GM12891 (cell line): ENCODE measurements around the gene NALCN.

ENCODE experiments used
- DNase-seq: peaks from one replicate; pipeline ENCODE4 v3.0.0; 2011; ENCODE audit warnings: low spot score; ENCODE audit not compliant: insufficient read length
- FAIRE-seq: peaks from 2 replicates; lab custom pipeline; 2011; peaks lifted over from hg19 to GRCh38; lab: Jason Lieb, UNC
- PAX5 ChIP-seq: IDR thresholded peaks from 2 replicates; pipeline ENCODE4 v1.6.1; 2011; ENCODE audit warnings: low read length, moderate library complexity, mild to moderate bottlenecking; ENCODE audit not compliant: insufficient read depth, severe bottlenecking
- POLR2A ChIP-seq: IDR thresholded peaks from 2 replicates; pipeline ENCODE4 v1.6.1; 2011; ENCODE audit warnings: low read depth, low read length, control low read depth
- POLR2AphosphoS5 ChIP-seq: IDR thresholded peaks from 2 replicates; pipeline ENCODE4 v1.6.1; 2011; ENCODE audit warnings: low read depth, low read length, control low read depth
- POU2F2 ChIP-seq: IDR thresholded peaks from 2 replicates; pipeline ENCODE4 v1.6.1; 2011; ENCODE audit warnings: low read depth, mild to moderate bottlenecking, control low read depth, low read length, moderate library complexity
- SPI1 ChIP-seq: IDR thresholded peaks from 2 replicates; pipeline ENCODE4 v1.6.1; 2011; ENCODE audit warnings: low read depth, low read length, control low read depth
- TAF1 ChIP-seq: IDR thresholded peaks from 2 replicates; pipeline ENCODE4 v1.6.1; 2011; ENCODE audit warnings: low read depth, low read length, control low read depth

Gene NALCN

DNA sequence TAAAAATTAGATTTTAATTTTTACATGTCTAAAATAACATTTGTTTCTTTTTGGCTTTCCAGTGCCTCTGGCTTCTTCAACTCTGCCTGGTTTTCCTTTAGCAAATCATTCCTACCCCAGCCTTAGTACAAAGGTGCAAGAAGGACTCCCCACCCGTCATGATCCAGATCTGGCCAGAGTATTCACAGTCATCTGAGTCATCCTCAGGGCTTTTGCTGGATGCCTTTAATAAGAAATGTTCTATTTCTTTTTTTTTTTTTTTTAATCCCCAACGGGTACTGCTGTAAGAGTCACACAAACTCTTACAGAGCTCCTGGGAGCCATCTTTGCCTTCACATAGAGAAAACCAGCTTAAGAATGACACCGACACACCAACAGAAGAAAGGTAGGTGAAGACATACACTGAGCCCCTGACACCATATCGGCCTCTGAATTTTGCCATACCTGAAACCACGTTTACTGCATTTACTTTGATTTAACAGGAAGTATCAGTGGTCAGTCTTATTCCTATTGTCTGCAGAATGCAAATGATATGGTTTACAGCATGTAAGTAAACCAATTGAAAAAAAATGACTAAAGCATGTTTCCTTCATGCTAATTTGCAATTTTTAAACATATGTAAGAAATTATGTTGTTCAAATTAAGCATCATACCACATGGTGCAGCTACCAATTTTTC, 184.4 kb downstream of the NALCN start:
- TF ChIP-seq POLR2AphosphoS5 (no peak), POU2F2 (no peak), SPI1 (no peak), TAF1 (no peak), POLR2A (no peak), PAX5 (no peak)
- FAIRE-seq: no peak
- no peak for DNase-seq

DNA sequence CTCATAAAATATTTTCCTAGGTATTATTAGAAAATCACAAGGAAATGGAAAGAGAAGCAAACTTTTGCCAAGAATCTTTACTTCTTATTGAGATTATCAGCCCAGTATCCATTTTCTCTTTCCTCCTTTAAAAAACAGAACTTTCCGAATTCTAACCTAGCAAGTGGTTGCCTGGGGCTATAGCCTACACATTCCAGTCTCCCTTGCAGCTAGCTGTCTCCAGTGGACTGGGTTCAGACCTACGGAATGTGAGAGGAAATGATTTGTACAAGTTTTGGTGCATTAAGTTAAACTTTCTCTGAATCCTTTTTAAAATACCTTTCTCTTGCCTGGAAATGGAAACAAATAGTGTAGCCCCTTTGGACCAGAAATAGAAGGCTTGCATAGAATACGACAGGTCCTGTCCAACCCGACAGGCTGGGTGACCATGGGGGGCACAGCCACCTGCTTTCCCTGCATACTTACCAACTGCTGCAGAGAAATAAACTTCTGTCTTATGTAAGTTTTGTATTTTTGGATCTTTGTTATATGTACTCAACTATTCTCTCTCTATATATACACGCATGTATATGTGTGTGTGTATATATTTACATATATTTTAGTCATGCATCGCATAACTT, 185.9 kb downstream of the NALCN start:
- FAIRE-seq (no peak), DNase-seq (no peak)
- TF ChIP-seq POLR2A: no peak
- no peak for TF ChIP-seq PAX5
- TF ChIP-seq SPI1: no peak
- no peak for TF ChIP-seq TAF1
- TF ChIP-seq POLR2AphosphoS5: no peak
- no peak for TF ChIP-seq POU2F2

DNA sequence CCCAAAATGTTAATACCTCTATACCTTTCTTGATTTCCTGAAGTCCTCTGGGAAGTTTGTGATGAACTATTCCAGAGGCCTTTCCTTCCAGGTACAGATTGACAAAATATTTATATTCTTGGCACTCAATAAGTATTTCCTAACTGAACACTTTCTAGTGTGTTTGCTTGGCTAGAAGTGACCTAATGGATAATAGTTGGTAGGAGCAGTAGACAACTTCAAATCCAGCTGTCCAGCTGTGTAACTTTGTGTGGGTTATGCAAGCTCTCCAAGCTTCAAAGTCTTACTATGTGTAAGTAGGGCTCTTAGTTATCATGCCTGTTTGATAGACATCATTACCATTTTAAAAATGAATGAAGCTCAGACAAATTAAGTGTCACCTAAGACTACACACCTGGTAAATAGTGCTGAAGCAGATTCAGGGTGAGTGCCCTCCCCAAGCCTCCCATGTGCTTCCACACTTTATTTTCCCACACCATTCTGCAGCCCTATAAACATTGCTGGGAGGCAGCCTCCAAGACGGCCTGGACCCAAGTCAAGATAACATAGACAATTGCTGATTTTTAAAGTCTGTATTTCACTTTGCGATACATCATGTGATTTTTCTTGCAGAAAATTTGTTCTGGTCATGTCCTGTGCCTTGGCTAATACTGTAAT, 196.6 kb downstream of the NALCN start:
- DNase-seq (no peak), FAIRE-seq (no peak)
- TF ChIP-seq TAF1 (no peak), SPI1 (no peak), PAX5 (no peak), POU2F2 (no peak), POLR2AphosphoS5 (no peak), POLR2A (no peak)

- DNase-seq (no peak), FAIRE-seq (no peak)
- no peak for TF ChIP-seq POU2F2
- no peak for TF ChIP-seq POLR2A
- TF ChIP-seq SPI1: no peak
- no peak for TF ChIP-seq PAX5
- TF ChIP-seq POLR2AphosphoS5: no peak
Observed at GRCh38 chr13:101218484-101218883, 197.8 kb downstream of the NALCN start.

DNA sequence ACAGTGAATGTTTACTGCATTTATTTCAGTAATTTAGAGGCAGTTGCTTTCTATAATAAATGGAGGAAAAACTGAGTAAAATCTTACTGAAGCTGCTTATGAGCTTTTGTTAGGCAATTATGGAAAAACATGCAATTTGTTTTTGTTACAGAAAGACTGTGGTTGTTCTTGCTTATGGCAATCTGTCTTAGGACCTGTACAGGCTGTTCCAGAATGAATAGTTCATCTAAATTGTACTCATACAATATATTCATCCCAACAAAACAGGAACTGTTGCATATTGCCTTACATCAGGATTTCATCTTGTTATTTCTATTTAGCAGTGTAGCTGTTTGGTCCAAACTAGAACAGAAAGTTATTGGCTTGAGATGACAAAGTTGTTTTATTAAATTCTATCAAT, 199.2 kb downstream of the NALCN start:
- FAIRE-seq (no peak), DNase-seq (no peak)
- TF ChIP-seq POU2F2 (no peak), SPI1 (no peak), POLR2A (no peak), POLR2AphosphoS5 (no peak), PAX5 (no peak)

DNA sequence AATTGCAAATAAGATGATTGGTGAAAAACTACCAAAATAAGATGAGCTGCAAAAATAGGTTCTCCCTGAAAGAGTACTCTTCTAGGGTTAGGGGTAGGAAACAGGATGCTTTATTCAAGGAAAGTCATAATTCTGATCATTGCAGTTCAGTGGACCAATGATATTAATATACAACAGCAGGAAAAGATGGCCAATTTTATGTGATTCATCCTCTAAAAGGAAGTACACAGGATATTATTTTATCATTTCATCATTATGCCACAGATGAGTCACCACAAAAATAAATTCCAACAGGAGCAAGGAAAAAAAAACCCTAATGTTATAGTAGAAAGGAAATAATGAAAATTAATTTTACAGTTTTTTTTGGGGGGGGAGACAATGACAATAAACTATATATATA, 205.0 kb downstream of the NALCN start:
- TF ChIP-seq PAX5: no peak
- no peak for TF ChIP-seq POLR2AphosphoS5
- no peak for TF ChIP-seq TAF1
- no peak for TF ChIP-seq SPI1
- no peak for TF ChIP-seq POLR2A
- TF ChIP-seq POU2F2: no peak
- FAIRE-seq: no peak
- DNase-seq: no peak

- DNase-seq (no peak), FAIRE-seq (no peak)
- TF ChIP-seq SPI1 (no peak), TAF1 (no peak), POLR2AphosphoS5 (no peak), POU2F2 (no peak), PAX5 (no peak), POLR2A (no peak)
Observed at GRCh38 chr13:101210774-101211173, 205.5 kb downstream of the NALCN start.

GRCh38 chr13:101209206-101209893, 207.0 kb downstream of the NALCN start:
- DNase-seq (no peak), FAIRE-seq (no peak)
- TF ChIP-seq POLR2A (no peak), TAF1 (no peak), POLR2AphosphoS5 (no peak), PAX5 (no peak), POU2F2 (no peak), SPI1 (no peak)

- TF ChIP-seq SPI1 (no peak), POLR2A (no peak), POU2F2 (no peak), TAF1 (no peak), POLR2AphosphoS5 (no peak), PAX5 (no peak)
- FAIRE-seq: no peak
Observed at GRCh38 chr13:101205408-101205807, 210.9 kb downstream of the NALCN start.

More at GRCh38 chr13:101205408-101205807, 210.9 kb downstream of the NALCN start:
- no peak for DNase-seq
